Esophagus muscularis mucosa (tissue), 4 donors: Measurements from ENCODE around the gene DPY19L3. TPM values are rescaled to one million over a fixed set of nuclear protein-coding genes. Genes with fewer than 3 reads are reported as not detected.
A peak's percentile ranks its signal among the peaks of the same experiment; 100 is the strongest.

Experiments
- DNase-seq: peaks from one replicate; pipeline ENCODE4 v3.0.0-alpha.2; 2017; ENCODE audit errors: extremely low spot score
- H3K27ac ChIP-seq, 4 donors: fragments of 200-600 bp; sonication (generic); replicated peaks in 1 of 4; 1 replicate in 3 of 4; 2 replicates in 1 of 4; pipeline ENCODE4 v1.5.1; 2016 to 2019; ENCODE audit warnings: mild to moderate bottlenecking in 1 of 4
- H3K27me3 ChIP-seq, 4 donors: fragments of 200-600 bp; sonication (generic); one replicate each; pipeline versions ENCODE4 v1.5.1 to v1.6.0; 2016 to 2019
- H3K36me3 ChIP-seq, 4 donors: fragments of 200-600 bp; sonication (generic); one replicate each; pipeline ENCODE4 v1.5.1; 2016 to 2019
- H3K4me1 ChIP-seq, 4 donors: fragments of 200-600 bp; sonication (generic); one replicate each; pipeline ENCODE4 v1.5.1; 2016 to 2019
- H3K4me3 ChIP-seq, 4 donors: fragments of 200-600 bp; sonication (generic); 1 replicate in 2 of 4; 2 replicates in 2 of 4; pipeline ENCODE4 v1.5.1; 2016 to 2019; ENCODE audit warnings: mild to moderate bottlenecking in 4 of 4, moderate library complexity in 1 of 4
- H3K9me3 ChIP-seq, 4 donors: fragments of 200-600 bp; sonication (generic); 1 replicate in 3 of 4; 2 replicates in 1 of 4; pipeline ENCODE4 v1.5.1; 2016 to 2019
- CTCF ChIP-seq, 3 experiments: fragments of 200-600 bp in 2 of 3; fragments of 450-650 bp in 1 of 3; sonication (generic) in 2 of 3; IDR thresholded peaks; one replicate each; pipeline ENCODE4 v1.5.1; 2017 to 2019; ENCODE audit warnings: antibody characterized with exemption in 3 of 3, mild to moderate bottlenecking in 2 of 3, moderate library complexity in 1 of 3
- EP300 ChIP-seq: sonication (generic); formaldehyde crosslinking; IDR thresholded peaks from one replicate; pipeline ENCODE4 v1.6.1; 2017; ENCODE audit warnings: antibody characterized with exemption
- POLR2A ChIP-seq: fragments of 450-650 bp; IDR thresholded peaks from one replicate; pipeline ENCODE4 v1.6.1; 2017; ENCODE audit warnings: antibody characterized with exemption, moderate library complexity, mild to moderate bottlenecking, low read depth
- POLR2AphosphoS5 ChIP-seq, 2 donors: sonication (generic); formaldehyde crosslinking; IDR thresholded peaks; one replicate each; pipeline ENCODE4 v1.6.1; 2017; ENCODE audit warnings: antibody characterized with exemption in 2 of 2
- WGBS: methylation state at CpG from one replicate; pipeline ENCODE4 v1.1.5; 2018; 5-methylcytosine and 5-hydroxymethylcytosine counted together
- intact Hi-C: fragments of 100-400 bp; cut with DNase I; formaldehyde crosslinking; loops from one replicate; pipeline ENCODE4 v1.15.1; 2023
- total RNA-seq, 4 donors: library from RNA; depleted of rRNA; stranded (reverse); fragments of >200 nt; gene quantifications; one replicate each; pipeline versions ENCODE4 v1.1.0 to v1.2.1, GENCODE V29; 2016

DPY19L3 gene
- total RNA-seq, 4 donors from 2014 or later: 13.6 to 16.4 (median 14.6) TPM

GRCh38 chr19:32476032-32476350 lies 70.4 kb downstream of the DPY19L3 start:
- DNase-seq: no peak
- no peak for TF ChIP-seq CTCF (IDR thresholded peaks at IDR 0.05)
- no peak for TF ChIP-seq EP300
- no peak for TF ChIP-seq POLR2AphosphoS5 (IDR thresholded peaks at IDR 0.05)
- no peak for TF ChIP-seq POLR2A
- H3K27me3 ChIP-seq: no peaks in the 10 kb centered on the region
- no peak overlapping the region for H3K4me3 ChIP-seq
- intact Hi-C loops: no loop called here
- H3K9me3 ChIP-seq: no peaks in the 10 kb centered on the region
- peaks cover 14 to 68% (median 38%) of the 10 kb centered on the region in 4 donors for H3K36me3 ChIP-seq
- no peak overlapping the region for H3K27ac ChIP-seq
- 97% methylated on average over 4 of the region's 4 CpGs for WGBS
- H3K4me1 ChIP-seq: no peaks in the 10 kb centered on the region

- TF ChIP-seq POLR2AphosphoS5 (IDR thresholded peaks at IDR 0.05) (no peak), EP300 (no peak), CTCF (IDR thresholded peaks at IDR 0.05) (no peak), POLR2A (no peak)
- H3K27me3 ChIP-seq: no peaks in the 10 kb centered on the region
- intact Hi-C loops: no loop called here
- peaks cover 43 to 85% (median 66%) of the 10 kb centered on the region in 4 donors for H3K36me3 ChIP-seq
- H3K4me3 ChIP-seq: no peak overlapping the region
- H3K9me3 ChIP-seq: no peaks in the 10 kb centered on the region
- WGBS: 91% methylated on average over 8 of the region's 13 CpGs
- no peak for DNase-seq
- no peak overlapping the region for H3K27ac ChIP-seq
- H3K4me1 ChIP-seq: no peaks in the 10 kb centered on the region
These were observed 74.8 kb downstream of the DPY19L3 start for GRCh38 chr19:32480321-32480720.

- Histone ChIP-seq H3K4me1 (no peaks in the 10 kb centered on the region), H3K36me3 (peaks cover 41 to 88% (median 67%) of the 10 kb centered on the region in 4 donors), H3K27me3 (no peaks in the 10 kb centered on the region), H3K27ac (no peak overlapping the region), H3K4me3 (no peak overlapping the region), H3K9me3 (peaks cover 0 to 12% (median 7%) of the 10 kb centered on the region in 4 donors)
- 84% methylated on average over 4 of the region's 4 CpGs for WGBS
- no peak for DNase-seq
- intact Hi-C loops: no loop called here
- TF ChIP-seq POLR2AphosphoS5 (IDR thresholded peaks at IDR 0.05): no peak
- no peak for TF ChIP-seq CTCF (IDR thresholded peaks at IDR 0.05)
- TF ChIP-seq POLR2A: no peak
These were observed 78.0 kb downstream of the DPY19L3 start for GRCh38 chr19:32483574-32483973.

GRCh38 chr19:32489971-32490370 lies 84.4 kb downstream of the DPY19L3 start:
- peak; percentile 21 for DNase-seq
- peaks cover 0 to 17% (median 8%) of the 10 kb centered on the region in 4 donors for H3K9me3 ChIP-seq
- H3K27ac ChIP-seq: no peak overlapping the region
- intact Hi-C loops: no loop called here
- WGBS: 83% methylated on average over 1 of the region's 2 CpGs
- H3K4me1 ChIP-seq: no peaks in the 10 kb centered on the region
- no peak for TF ChIP-seq POLR2A
- TF ChIP-seq EP300: no peak
- no peak for TF ChIP-seq POLR2AphosphoS5 (IDR thresholded peaks at IDR 0.05)
- TF ChIP-seq CTCF (IDR thresholded peaks at IDR 0.05): no peak
- H3K4me3 ChIP-seq: no peak overlapping the region
- no peaks in the 10 kb centered on the region for H3K27me3 ChIP-seq
- H3K36me3 ChIP-seq: peaks cover 9 to 24% (median 16%) of the 10 kb centered on the region in 4 donors

GRCh38 chr19:32497391-32497790 lies 91.8 kb downstream of the DPY19L3 start:
- DNase-seq: peak; percentile 72
- no peak overlapping the region for H3K4me3 ChIP-seq
- 82% methylated on average over 9 of the region's 9 CpGs for WGBS

More at GRCh38 chr19:32497391-32497790, 91.8 kb downstream of the DPY19L3 start:
- Histone ChIP-seq H3K36me3 (no peaks in the 10 kb centered on the region), H3K27ac (no peak overlapping the region), H3K4me1 (no peaks in the 10 kb centered on the region), H3K27me3 (no peaks in the 10 kb centered on the region), H3K9me3 (no peaks in the 10 kb centered on the region)
- intact Hi-C loops: no loop called here
- no peak for TF ChIP-seq POLR2A
- TF ChIP-seq CTCF (IDR thresholded peaks at IDR 0.05): no peak
- TF ChIP-seq EP300: no peak
- TF ChIP-seq POLR2AphosphoS5 (IDR thresholded peaks at IDR 0.05): no peak
